Measurements from ENCODE around the gene SARS2. TPM values are rescaled to one million over a fixed set of nuclear protein-coding genes. Genes with fewer than 3 reads are reported as not detected.
"Not testable (repeated sequence)": the region's sequence is repeated elsewhere in the genome, so short reads cannot be mapped to it uniquely, and the experiment has no call there.

SARS2 gene
- total RNA-seq, 2 donors from 2014 or later, result 21.1 to 30.1 TPM

GRCh38 chr19:38888876-38889275, 41.7 kb downstream of the SARS2 start:
- ATAC-seq (replicated peaks in 1 of 2), result no peak

DNA sequence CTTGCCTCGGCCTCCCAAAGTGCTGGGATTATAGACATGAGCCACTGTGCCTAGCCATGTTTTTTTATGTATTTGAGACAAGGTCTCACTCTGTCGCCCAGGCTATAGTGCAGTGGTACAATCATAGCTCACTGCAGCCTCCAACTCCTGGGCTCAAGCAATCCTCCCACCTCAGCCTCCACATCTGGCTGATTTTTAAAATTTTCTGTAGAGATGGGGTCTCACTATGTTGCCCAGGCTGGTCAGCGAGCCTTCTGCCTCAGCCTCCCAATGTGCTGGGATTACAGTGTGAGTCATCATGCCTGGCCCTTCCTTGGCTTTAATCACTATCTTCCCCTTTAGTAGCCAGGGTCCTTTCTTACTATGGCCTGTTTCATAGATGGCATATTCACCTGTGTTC, 45.9 kb downstream of the SARS2 start:
- H3K9me3 Mint-ChIP-seq; H3K27me3 Mint-ChIP-seq (ENCODE audit: low read depth); H3K4me1 Mint-ChIP-seq (ENCODE audit: low read depth); ATAC-seq (replicated peaks in 1 of 2); H3K4me3 Mint-ChIP-seq; DNase-seq; H3K36me3 Mint-ChIP-seq (ENCODE audit: insufficient read depth in 2 of 2); H3K27ac Mint-ChIP-seq: not testable (repeated sequence)

More at GRCh38 chr19:38888876-38889275, 41.7 kb downstream of the SARS2 start:
- DNase-seq, result no peak
- peaks cover 6% of the 10 kb centered on the region for H3K4me1 Mint-ChIP-seq (ENCODE audit: low read depth)
- H3K27me3 Mint-ChIP-seq (ENCODE audit: low read depth), result no peaks in the 10 kb centered on the region
- H3K36me3 Mint-ChIP-seq (ENCODE audit: insufficient read depth in 2 of 2), result no peaks in the 10 kb centered on the region
- no peak overlapping the region for H3K4me3 Mint-ChIP-seq
- H3K27ac Mint-ChIP-seq, result no peak overlapping the region
- H3K9me3 Mint-ChIP-seq, result no peaks in the 10 kb centered on the region

DNA sequence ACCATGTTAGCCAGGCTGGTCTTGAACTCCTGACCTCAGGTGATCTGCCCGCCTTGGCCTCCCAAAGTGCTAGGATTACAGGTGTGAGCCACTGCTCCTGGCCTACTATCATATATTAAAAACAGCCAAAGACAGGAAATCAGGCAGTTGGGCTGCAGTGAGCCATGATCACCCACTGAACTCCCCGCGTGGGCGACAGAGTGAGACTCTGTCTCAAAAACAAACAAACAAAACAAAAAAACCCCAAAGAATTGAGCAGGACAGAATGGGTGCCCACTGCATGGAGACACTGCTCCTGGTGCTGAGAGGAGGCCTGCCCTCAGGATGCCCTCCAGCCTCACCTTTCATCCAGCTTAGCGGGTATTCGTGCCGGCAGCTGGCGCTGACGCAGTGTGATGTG, 47.3 kb downstream of the SARS2 start:
- DNase-seq, result no peak
- Mint-ChIP-seq H3K4me3 (no peak overlapping the region), H3K36me3 (ENCODE audit: insufficient read depth in 2 of 2) (no peaks in the 10 kb centered on the region), H3K27me3 (ENCODE audit: low read depth) (no peaks in the 10 kb centered on the region), H3K9me3 (no peaks in the 10 kb centered on the region), H3K4me1 (ENCODE audit: low read depth) (peaks cover 14% of the 10 kb centered on the region), H3K27ac (no peak overlapping the region)
- ATAC-seq (replicated peaks in 1 of 2), result no peak

GRCh38 chr19:38880882-38881609, 49.5 kb downstream of the SARS2 start:
- H3K4me3 Mint-ChIP-seq, result no peak overlapping the region
- no peaks in the 10 kb centered on the region for H3K9me3 Mint-ChIP-seq
- no peaks in the 10 kb centered on the region for H3K27me3 Mint-ChIP-seq (ENCODE audit: low read depth)
- H3K27ac Mint-ChIP-seq, result no peak overlapping the region
- peaks cover 0 to 3% of the 10 kb centered on the region in 2 donors for H3K36me3 Mint-ChIP-seq (ENCODE audit: insufficient read depth in 2 of 2)
- DNase-seq (no peak), ATAC-seq (replicated peaks in 1 of 2) (no peak)
- peaks cover 29% of the 10 kb centered on the region for H3K4me1 Mint-ChIP-seq (ENCODE audit: low read depth)

DNA sequence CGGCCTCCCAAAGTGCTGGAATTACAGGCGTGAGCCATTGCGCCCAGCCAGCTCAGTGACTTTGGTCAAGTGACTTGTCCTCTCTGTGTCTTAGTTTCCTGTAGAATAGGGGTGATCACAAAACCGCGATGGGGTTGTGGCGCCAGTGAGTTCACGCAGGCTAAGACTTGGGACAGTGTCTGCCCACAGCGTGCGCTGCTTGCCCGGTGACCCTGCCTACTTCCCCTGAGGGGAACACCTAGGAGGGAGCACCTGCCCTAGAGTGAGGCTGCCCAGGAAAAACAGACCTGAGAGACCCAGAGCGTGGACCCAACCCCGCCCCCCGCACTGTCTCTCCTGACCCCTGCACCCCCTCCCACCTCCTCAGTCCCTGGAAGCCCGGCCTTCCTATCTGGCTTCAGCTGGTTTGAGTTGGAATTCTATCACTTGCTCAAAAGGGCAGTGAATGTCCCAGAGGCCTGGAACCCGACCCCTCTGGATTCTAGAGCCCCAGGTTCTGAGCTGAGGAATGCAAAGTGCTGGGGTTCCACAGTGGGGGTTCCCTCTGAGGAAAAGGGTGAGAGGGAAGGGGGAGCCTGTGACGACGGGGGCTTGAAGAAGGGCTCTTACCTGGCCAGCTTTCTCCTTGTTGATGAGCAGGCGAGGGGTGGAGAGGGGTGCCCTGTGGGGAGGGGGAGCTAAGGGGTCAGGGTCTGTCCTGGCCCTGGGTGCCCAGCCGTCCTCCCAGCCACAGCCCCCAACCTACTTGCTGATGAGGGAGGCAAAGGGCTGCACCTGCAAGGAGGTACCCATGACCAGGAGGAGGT, 50.3 kb downstream of the SARS2 start:
- no peak for DNase-seq
- peak overlapping the region; percentile 70 for H3K27ac Mint-ChIP-seq
- no peaks in the 10 kb centered on the region for H3K27me3 Mint-ChIP-seq (ENCODE audit: low read depth)
- no peak for ATAC-seq (replicated peaks in 1 of 2)
- H3K9me3 Mint-ChIP-seq, result no peaks in the 10 kb centered on the region
- peak overlapping the region in 1 of 2 donors; percentile 29 for H3K4me3 Mint-ChIP-seq
- H3K4me1 Mint-ChIP-seq (ENCODE audit: low read depth), result peaks cover 35% of the 10 kb centered on the region
- peaks cover 0 to 4% of the 10 kb centered on the region in 2 donors for H3K36me3 Mint-ChIP-seq (ENCODE audit: insufficient read depth in 2 of 2)

- H3K36me3 Mint-ChIP-seq (ENCODE audit: insufficient read depth in 2 of 2), result peaks cover 0 to 4% of the 10 kb centered on the region in 2 donors
- DNase-seq (no peak), ATAC-seq (replicated peaks in 1 of 2) (no peak)
- H3K4me3 Mint-ChIP-seq, result peak overlapping the region in 1 of 2 donors; percentile 29
- no peaks in the 10 kb centered on the region for H3K27me3 Mint-ChIP-seq (ENCODE audit: low read depth)
- H3K27ac Mint-ChIP-seq, result peak overlapping the region; percentile 70
- H3K4me1 Mint-ChIP-seq (ENCODE audit: low read depth), result peaks cover 35% of the 10 kb centered on the region
- H3K9me3 Mint-ChIP-seq, result no peaks in the 10 kb centered on the region
These were observed 51.2 kb downstream of the SARS2 start for GRCh38 chr19:38879400-38879751.

DNA sequence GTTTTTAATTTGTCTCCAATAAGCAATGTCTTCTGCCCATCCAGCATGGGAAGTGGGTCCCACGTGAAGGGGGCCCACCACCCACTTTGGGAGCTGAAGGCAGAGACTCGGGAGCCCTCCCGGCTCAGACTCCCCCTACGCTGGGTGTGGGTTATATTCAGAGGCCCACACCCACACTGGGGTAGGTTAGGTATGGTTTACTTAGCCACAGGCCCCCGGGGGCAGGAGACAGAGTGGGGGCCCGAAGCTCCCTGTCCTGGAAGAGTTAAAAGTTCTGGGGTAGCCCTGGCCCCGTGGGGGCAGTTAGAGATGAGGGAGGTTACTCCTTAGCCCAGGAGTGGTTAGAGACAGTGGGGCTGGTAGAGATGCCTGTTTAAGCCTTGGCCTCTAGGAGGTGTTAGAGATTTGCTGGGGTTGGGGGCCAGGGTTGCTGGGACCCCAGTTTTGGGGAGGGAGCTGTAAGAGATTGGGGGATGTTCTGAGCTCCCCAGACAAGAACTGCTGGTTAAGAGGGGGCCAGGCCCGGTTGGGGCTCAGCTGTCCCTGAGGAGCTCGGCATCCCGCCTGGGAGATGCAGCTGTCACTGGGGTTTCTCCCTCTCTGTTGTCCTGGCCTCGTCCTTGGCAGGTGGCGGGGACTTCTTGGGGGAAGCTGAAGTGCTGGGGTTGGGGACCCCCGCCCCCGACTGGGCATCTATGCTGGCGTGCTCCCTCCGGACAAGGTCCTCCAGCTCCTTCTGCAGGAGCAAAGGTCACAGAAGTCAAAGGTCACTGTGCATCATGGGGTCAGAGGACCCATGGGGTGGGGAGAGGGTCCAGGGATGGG, 51.8 kb downstream of the SARS2 start:
- Mint-ChIP-seq H3K36me3 (ENCODE audit: insufficient read depth in 2 of 2) (peaks cover 0 to 4% of the 10 kb centered on the region in 2 donors), H3K27me3 (ENCODE audit: low read depth) (no peaks in the 10 kb centered on the region), H3K4me1 (ENCODE audit: low read depth) (peaks cover 35% of the 10 kb centered on the region), H3K9me3 (no peaks in the 10 kb centered on the region), H3K27ac (peak overlapping the region; percentile 81), H3K4me3 (peak overlapping the region; percentile 95 to 97)
- ATAC-seq (replicated peaks in 1 of 2), result peak; percentile 42 to 44
- peak in 1 of 2 donors; percentile 25 for DNase-seq

DNA sequence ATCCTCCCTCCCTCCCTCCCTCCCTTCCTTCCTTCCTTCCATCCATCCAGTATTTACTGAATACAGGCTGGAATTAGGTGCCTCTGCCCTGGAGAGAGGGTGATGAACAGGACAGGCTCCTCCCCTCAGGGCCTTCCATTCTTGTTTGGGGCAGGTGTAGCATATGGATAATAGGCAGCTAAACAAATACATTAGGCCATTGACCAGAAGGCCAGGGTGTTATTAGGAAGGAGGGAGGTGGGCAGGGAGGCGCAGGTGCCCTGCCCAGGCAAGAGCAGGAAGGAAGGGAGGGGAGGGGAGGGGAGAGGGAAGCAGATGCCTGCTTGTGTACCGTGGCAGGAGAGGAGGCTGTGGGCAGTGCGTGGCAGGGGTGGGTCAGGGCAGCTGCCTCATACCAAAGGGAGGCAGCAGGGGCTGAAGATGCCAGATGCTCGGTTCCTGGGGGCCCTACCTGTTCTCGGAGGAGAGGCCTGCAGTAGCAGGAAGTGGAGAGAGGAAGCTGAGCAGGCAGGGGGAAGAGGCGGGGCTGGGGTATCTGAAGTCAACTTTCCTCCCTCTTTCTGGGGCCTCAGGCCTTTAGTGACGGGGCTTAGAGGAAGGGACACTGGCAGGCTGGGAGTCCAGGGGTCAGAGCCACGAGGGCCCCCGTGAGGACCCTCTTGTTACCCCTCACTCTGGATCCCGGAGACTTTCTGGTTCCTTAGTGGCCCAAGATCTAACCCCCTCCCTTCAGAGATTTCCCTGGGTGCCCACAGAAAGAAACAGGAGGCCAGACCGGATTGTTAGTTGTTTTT, 52.6 kb downstream of the SARS2 start, which contains the start of gene RINL:
Gene RINL (minus strand): TSS at position 495 of the 794 bp plus-strand sequence. CDS start 1,533 bp downstream, outside the sequence.
- Mint-ChIP-seq H3K27ac (peak within 1 kb of the TSS; percentile 81), H3K27me3 (ENCODE audit: low read depth) (no peaks in the 10 kb centered on the region), H3K4me3 (peak within 1 kb of the TSS; percentile 95 to 97), H3K9me3 (no peaks in the 10 kb centered on the region), H3K36me3 (ENCODE audit: insufficient read depth in 2 of 2) (peaks cover 0 to 7% of the 10 kb centered on the region in 2 donors), H3K4me1 (ENCODE audit: low read depth) (peaks cover 35% of the 10 kb centered on the region)
- peak; percentile 78 to 82 for DNase-seq
- ATAC-seq (replicated peaks in 1 of 2), result peak; percentile 93 to 95

DNA sequence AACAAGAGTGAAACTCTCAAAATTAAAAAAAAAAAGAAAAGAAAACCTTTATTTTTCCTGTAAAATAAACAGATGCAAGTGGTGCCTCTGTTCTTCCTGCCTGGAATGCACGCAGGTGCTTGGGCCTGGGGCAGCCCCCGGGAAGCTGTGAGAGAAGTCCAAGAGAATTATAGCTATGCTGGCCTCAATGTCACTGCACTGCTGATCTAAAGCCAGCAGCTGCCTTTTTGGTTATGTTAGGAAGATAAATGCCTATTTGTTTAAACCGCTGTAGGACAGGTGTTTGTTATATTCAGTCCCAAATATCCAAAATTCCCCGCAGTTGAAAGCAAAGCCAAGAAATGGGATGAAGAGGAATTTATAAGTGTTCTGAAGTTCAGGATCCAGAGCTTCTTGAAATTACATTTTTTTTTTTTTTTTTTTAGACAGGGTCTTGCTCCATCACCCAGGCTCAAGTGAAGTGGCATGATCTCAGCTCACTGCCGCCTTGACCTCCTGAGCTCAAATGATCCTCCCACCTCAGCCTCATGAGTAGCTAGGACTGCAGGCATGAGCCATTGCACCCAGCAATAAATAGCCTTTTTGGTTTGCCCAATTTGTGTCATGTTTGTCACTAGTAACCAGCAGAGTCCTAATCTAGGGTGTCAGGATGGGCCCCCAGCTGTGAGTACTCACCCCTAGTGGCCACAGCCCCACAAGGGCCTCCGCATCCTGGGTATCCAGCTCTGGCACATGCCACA, 54.7 kb downstream of the SARS2 start:
- Mint-ChIP-seq H3K9me3 (no peaks in the 10 kb centered on the region), H3K4me1 (ENCODE audit: low read depth) (peaks cover 39% of the 10 kb centered on the region), H3K36me3 (ENCODE audit: insufficient read depth in 2 of 2) (peaks cover 0 to 8% of the 10 kb centered on the region in 2 donors), H3K27me3 (ENCODE audit: low read depth) (no peaks in the 10 kb centered on the region), H3K4me3 (peak overlapping the region in 1 of 2 donors; percentile 38), H3K27ac (peak overlapping the region; percentile 85)
- ATAC-seq (replicated peaks in 1 of 2), result no peak
- no peak for DNase-seq

DNA sequence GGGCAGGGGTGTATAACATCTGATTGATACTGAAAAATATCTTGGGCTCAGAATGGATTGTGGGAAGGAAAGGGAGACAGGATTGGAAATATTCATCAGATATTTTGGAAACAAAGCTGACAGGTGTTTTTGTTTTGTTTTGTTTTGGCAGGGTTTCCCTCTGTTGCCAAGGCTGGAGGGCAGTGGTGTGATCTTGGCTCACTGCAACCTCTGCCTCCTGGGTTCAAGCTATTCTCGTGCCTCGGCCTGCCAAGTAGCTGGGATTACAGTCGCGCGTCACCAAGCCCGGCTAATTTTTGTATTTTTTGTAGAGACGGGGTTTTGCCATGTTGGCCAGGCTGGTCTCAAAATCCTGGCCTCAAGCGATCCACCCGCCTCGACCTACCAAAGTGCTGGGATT, 57.2 kb downstream of the SARS2 start:
- H3K27me3 Mint-ChIP-seq (ENCODE audit: low read depth); H3K4me3 Mint-ChIP-seq; ATAC-seq (replicated peaks in 1 of 2); H3K9me3 Mint-ChIP-seq; H3K27ac Mint-ChIP-seq; H3K36me3 Mint-ChIP-seq (ENCODE audit: insufficient read depth in 2 of 2); DNase-seq: not testable (repeated sequence)
- H3K4me1 Mint-ChIP-seq (ENCODE audit: low read depth), result peaks cover 56% of the 10 kb centered on the region

- no peak for ATAC-seq (replicated peaks in 1 of 2)
- Mint-ChIP-seq H3K9me3 (no peaks in the 10 kb centered on the region), H3K27ac (no peak overlapping the region), H3K4me3 (peak overlapping the region; percentile 60 to 87), H3K27me3 (ENCODE audit: low read depth) (no peaks in the 10 kb centered on the region), H3K36me3 (ENCODE audit: insufficient read depth in 2 of 2) (peaks cover 0 to 8% of the 10 kb centered on the region in 2 donors), H3K4me1 (ENCODE audit: low read depth) (peaks cover 46% of the 10 kb centered on the region)
- no peak for DNase-seq
These were observed 60.0 kb downstream of the SARS2 start for GRCh38 chr19:38870612-38871011.
